ENCODE measurements around the gene PRMT2. TPM values are rescaled to one million over a fixed set of nuclear protein-coding genes. Genes with fewer than 3 reads are reported as not detected.
A peak's percentile ranks its signal among the peaks of the same experiment; 100 is the strongest.
"Not testable (repeated sequence)": the region's sequence is repeated elsewhere in the genome, so short reads cannot be mapped to it uniquely, and the experiment has no call there.

The PRMT2 gene
- total RNA-seq, 2 experiments from 2014 or later: 99.7 to 107 TPM

DNA sequence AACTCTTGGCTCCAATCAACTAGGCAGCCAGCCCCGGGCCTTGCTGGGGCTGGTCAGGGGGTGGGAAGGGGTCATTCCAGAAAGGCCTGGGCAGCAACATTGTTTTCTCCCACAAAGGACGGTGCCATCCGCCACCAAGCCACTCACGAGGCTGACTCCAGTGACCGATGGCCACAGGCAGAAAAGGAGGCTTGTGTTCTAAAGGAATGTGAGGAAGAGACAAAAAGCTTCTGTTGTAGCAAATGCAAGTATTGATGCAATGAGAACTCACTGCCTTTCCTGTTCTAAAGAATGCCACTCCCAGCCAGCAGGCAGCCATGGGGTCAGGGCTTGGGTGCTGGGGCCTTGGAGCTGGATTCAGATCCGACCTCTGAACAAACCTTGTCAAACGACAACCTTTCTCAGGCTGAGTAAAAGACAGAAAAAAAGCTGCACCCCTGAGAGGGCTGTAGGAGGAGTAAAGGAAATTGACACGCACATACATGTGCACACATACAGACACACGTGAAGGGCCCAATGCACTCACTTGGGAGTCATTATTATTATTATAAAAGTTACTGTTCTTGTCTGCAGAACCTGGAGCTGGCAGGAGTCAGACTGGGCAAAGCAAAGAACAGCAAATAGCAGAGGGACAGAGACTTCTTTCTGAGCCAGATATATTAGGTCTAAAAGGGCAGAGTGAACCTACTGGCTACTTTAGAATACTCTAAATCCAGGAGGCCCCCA is 13.9 kb upstream of the PRMT2 start:
- ATAC-seq (peak; percentile 61), DNase-seq (no peak)
- Mint-ChIP-seq H3K4me1 (peaks cover 26% of the 10 kb centered on the region), H3K27me3 (no peaks in the 10 kb centered on the region), H3K9me3 (ENCODE audit: low read depth) (peaks cover 9% of the 10 kb centered on the region), H3K27ac (peak overlapping the region; percentile 81), H3K4me3 (no peak overlapping the region), H3K36me3 (peaks cover 12% of the 10 kb centered on the region)
- CTCF ChIA-PET: interaction anchor here (1.1 to 5.4 kb wide), 5 partner anchors 14 to 159 kb away, joined by 3 to 30 read pairs (median 5); partner anchors contain the start of genes PRMT2 and S100B

DNA sequence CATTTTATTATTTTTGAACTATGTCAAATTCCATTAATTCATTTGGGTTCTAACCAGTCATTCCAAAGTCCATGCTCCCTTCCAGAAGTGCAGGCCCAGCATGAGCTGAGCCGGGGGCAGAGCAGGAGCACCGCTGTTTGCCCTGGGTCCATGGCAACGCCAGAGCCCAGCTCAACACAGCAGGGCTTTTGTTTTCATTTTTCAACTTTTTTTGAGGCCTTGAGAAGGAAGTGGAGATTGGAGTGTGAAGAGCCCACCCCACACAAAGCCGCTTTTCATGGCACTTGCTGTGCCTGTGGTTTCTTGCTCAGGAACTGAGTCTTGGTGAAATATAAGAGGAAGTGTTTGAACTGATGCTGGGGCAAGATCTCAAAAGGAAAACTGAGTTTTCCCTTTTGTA is 13.2 kb upstream of the PRMT2 start:
- H3K4me3 Mint-ChIP-seq: peak overlapping the region; percentile 4
- peak; percentile 90 for ATAC-seq
- peaks cover 13% of the 10 kb centered on the region for H3K36me3 Mint-ChIP-seq
- H3K27ac Mint-ChIP-seq: peak overlapping the region; percentile 81
- CTCF ChIA-PET: interaction anchor here (1.1 to 5.4 kb wide), 4 partner anchors 13 to 159 kb away, joined by 3 to 30 read pairs (median 6); partner anchors contain the start of gene PRMT2
- H3K4me1 Mint-ChIP-seq: peaks cover 29% of the 10 kb centered on the region
- no peaks in the 10 kb centered on the region for H3K27me3 Mint-ChIP-seq
- H3K9me3 Mint-ChIP-seq (ENCODE audit: low read depth): peaks cover 9% of the 10 kb centered on the region
- peak; percentile 73 for DNase-seq

DNA sequence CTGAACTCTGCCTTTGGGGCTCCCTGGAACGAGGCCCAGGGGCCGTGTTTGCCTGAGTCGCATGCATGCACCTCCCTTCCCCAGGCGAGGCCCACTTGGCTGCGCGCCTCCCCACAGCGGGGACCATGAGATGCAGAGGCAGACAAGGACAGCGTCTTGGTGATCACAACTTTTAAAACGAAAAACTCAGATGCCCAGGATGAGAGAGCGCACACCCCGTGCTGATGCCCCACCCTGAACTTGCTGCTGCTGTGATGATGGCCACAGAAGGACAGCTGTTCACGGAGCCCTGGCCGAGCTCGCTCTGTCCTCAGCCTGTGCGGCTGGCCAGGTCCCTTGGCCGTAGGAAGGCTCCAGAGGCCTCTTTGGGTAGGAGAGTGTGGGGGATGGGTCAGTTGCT is 11.4 kb upstream of the PRMT2 start:
- Mint-ChIP-seq H3K4me1 (peaks cover 29% of the 10 kb centered on the region), H3K36me3 (peaks cover 13% of the 10 kb centered on the region), H3K4me3 (no peak overlapping the region), H3K27ac (no peak overlapping the region), H3K27me3 (no peaks in the 10 kb centered on the region), H3K9me3 (ENCODE audit: low read depth) (peaks cover 9% of the 10 kb centered on the region)
- ATAC-seq (no peak), DNase-seq (no peak)
- CTCF ChIA-PET: no interaction called here

DNA sequence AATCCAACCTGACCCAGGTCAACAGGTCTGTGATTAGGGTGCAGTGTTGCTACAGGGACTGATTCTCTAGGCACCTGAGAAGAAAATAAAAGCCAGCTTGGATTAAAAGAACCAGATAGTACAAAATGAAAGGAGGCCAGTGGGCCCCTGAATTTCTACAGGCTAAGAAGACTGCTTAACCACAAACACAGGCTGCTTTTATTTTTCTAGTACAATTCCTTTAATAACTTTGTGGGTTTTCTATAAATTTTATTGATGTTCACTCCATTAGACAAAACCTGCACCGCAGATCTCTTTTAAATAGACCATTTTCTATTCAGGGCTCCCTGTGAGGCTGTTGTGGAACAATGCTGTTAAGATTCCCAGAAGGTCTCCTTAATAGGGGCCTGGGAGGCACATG is 9.7 kb upstream of the PRMT2 start:
- ATAC-seq: no peak
- CTCF ChIA-PET: no interaction called here
- Mint-ChIP-seq H3K27me3 (no peaks in the 10 kb centered on the region), H3K4me3 (no peak overlapping the region), H3K9me3 (ENCODE audit: low read depth) (peaks cover 9% of the 10 kb centered on the region), H3K36me3 (peaks cover 13% of the 10 kb centered on the region), H3K4me1 (peaks cover 29% of the 10 kb centered on the region), H3K27ac (no peak overlapping the region)
- no peak for DNase-seq

DNA sequence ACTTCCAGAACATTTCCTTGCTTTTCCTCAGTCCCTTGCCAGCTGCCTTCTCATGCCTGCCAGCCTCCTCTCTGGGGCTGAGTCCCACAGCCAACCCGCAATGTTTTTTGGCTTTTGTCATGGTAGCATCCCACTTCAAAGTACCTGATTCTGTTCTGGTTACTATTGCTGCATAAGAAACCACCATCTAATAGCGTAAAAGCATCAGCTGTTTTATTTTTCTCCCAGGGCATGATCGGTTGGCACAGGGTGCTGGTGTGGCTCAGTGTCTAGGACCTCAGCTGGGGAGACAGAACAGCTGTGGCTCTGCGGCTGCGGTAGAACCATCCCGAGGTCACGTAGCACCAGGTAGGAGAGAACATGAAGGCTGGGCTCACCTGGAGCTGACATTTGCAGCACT is 8.9 kb upstream of the PRMT2 start:
- ATAC-seq: no peak
- no peak overlapping the region for H3K27ac Mint-ChIP-seq
- peaks cover 9% of the 10 kb centered on the region for H3K9me3 Mint-ChIP-seq (ENCODE audit: low read depth)
- H3K27me3 Mint-ChIP-seq: no peaks in the 10 kb centered on the region
- DNase-seq: no peak
- CTCF ChIA-PET: interaction anchor here (1.1 kb wide), 1 partner anchor 12 kb away, joined by 4 read pairs; no protein-coding TSS in a partner anchor
- H3K36me3 Mint-ChIP-seq: peaks cover 13% of the 10 kb centered on the region
- H3K4me3 Mint-ChIP-seq: no peak overlapping the region
- peaks cover 25% of the 10 kb centered on the region for H3K4me1 Mint-ChIP-seq

DNA sequence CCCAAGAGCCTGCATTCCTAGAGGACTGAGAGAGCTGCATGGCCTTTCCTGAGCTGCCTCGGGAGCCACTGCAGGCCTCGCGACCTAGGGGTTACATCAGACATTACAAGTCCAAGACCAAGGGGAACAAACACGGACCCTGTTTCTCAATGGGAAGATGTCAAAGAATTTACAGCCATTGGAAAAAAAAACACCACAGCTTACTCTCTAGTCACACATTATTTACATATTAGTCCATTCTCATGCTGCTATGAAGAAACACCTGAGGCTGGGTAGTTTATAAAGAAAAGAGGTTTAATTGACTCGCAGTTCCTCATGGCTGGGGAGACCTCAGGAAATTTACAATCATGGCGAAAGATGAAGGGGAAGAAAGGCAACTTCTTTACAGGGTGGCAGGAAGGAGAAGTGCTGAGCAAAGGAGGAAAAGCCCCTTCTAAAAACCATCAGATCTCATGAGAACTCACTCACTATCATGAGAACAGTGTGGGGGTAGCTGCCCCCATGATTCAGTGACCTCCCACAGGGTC is 8.4 kb upstream of the PRMT2 start:
- no peak overlapping the region for H3K27ac Mint-ChIP-seq
- H3K9me3 Mint-ChIP-seq (ENCODE audit: low read depth): peaks cover 9% of the 10 kb centered on the region
- DNase-seq: no peak
- ATAC-seq: no peak
- CTCF ChIA-PET: interaction anchor here (1.1 kb wide), 1 partner anchor 12 kb away, joined by 4 read pairs; no protein-coding TSS in a partner anchor
- H3K27me3 Mint-ChIP-seq: no peaks in the 10 kb centered on the region
- peaks cover 13% of the 10 kb centered on the region for H3K36me3 Mint-ChIP-seq
- H3K4me3 Mint-ChIP-seq: no peak overlapping the region
- peaks cover 20% of the 10 kb centered on the region for H3K4me1 Mint-ChIP-seq

DNA sequence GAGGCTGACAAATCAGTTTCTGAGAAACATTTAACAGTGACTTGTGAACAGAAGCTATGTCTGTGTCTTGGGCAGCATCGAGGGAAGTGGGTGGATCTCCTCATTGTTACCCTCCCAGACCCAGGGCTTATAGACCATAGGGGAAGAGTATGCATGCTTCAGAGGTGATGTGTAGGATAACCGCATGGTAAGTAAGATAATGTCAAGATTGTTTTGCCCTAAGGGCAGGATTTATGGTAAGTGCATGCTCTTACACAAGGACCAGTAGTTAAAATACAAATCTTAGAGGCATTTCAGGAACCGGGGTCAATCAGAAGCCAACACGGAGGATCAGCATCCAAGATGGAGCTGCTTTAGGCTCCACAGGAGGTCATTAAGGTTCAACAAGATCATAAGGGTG is 7.7 kb upstream of the PRMT2 start:
- no peak overlapping the region for H3K4me3 Mint-ChIP-seq
- H3K9me3 Mint-ChIP-seq (ENCODE audit: low read depth): peaks cover 9% of the 10 kb centered on the region
- H3K36me3 Mint-ChIP-seq: peaks cover 13% of the 10 kb centered on the region
- DNase-seq (no peak), ATAC-seq (no peak)
- no peak overlapping the region for H3K27ac Mint-ChIP-seq
- no peaks in the 10 kb centered on the region for H3K27me3 Mint-ChIP-seq
- CTCF ChIA-PET: no interaction called here
- H3K4me1 Mint-ChIP-seq: peaks cover 15% of the 10 kb centered on the region

DNA sequence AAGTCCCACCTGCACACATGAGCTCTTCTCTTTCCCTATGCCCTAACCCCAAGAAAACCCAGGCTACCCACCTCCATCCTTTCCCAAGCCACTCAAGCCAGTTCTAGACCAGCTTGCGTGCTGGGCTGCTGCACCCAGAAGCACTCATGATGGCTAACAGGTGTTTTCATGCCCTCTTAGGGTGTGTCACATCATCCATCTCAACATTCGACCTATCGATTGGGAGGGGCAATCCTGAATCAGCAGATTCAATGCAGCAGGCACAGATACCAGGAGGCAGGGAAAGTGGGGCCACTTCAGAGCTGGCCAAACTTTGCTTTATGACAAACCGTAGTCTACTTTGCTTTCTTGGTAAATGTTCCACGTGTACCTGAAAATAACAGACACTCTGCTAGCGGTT is 6.6 kb upstream of the PRMT2 start:
- H3K9me3 Mint-ChIP-seq (ENCODE audit: low read depth): peaks cover 9% of the 10 kb centered on the region
- CTCF ChIA-PET: no interaction called here
- DNase-seq (no peak), ATAC-seq (no peak)
- H3K36me3 Mint-ChIP-seq: peaks cover 13% of the 10 kb centered on the region
- no peak overlapping the region for H3K4me3 Mint-ChIP-seq
- H3K27ac Mint-ChIP-seq: no peak overlapping the region
- no peaks in the 10 kb centered on the region for H3K27me3 Mint-ChIP-seq
- H3K4me1 Mint-ChIP-seq: peaks cover 17% of the 10 kb centered on the region

DNA sequence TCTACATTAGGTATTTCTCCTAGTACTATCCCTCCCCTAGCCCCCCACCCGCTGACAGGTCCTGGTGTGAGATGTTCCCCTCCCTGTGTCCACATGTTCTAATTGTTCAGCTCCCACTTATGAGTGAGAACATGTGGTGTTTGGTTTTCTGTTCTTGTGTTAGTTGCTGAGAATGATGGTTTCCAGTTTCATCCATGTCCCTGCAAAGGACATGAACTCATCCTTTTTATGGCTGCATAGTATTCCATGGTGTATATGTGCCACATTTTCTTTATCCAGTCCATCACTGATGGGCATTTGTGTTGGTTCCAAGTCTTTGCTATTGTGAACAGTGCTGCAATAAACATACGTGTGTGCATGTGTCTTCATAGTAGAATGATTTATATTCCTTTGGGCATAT is 4.6 kb upstream of the PRMT2 start:
- CTCF ChIA-PET; H3K9me3 Mint-ChIP-seq (ENCODE audit: low read depth); H3K27ac Mint-ChIP-seq; H3K4me3 Mint-ChIP-seq; H3K36me3 Mint-ChIP-seq; H3K27me3 Mint-ChIP-seq; ATAC-seq; DNase-seq: not testable (repeated sequence)
- peaks cover 30% of the 10 kb centered on the region for H3K4me1 Mint-ChIP-seq

DNA sequence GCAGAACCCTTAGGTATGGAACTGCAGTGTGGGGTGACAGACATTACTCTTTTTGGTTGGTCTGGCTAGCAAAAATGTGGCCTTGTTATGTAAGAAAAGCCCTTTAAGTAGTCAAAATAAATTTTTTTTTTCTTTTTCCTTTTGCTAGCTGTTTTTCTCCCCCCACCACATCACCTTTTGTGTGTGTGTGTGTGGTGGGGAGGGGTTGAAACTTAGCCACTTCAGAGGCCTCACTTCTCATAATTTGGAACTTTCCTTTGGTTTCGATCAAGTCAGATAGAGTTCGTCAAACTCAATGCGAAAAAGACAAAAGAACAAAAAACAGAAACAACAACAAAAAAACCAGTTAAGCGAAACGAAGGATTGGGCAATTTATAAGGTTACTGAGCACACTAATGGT is 1.9 kb upstream of the PRMT2 start:
- no peaks in the 10 kb centered on the region for H3K9me3 Mint-ChIP-seq (ENCODE audit: low read depth)
- H3K27ac Mint-ChIP-seq: peak overlapping the region; percentile 78
- peak overlapping the region; percentile 18 for H3K4me3 Mint-ChIP-seq
- no peak for ATAC-seq
- peaks cover 42% of the 10 kb centered on the region for H3K4me1 Mint-ChIP-seq
- peaks cover 7% of the 10 kb centered on the region for H3K36me3 Mint-ChIP-seq
- CTCF ChIA-PET: interaction anchor here (1.7 to 5.3 kb wide), 3 partner anchors 13 to 176 kb away, joined by 4 to 30 read pairs (median 5); no protein-coding TSS in a partner anchor
- H3K27me3 Mint-ChIP-seq: no peaks in the 10 kb centered on the region
- no peak for DNase-seq

DNA sequence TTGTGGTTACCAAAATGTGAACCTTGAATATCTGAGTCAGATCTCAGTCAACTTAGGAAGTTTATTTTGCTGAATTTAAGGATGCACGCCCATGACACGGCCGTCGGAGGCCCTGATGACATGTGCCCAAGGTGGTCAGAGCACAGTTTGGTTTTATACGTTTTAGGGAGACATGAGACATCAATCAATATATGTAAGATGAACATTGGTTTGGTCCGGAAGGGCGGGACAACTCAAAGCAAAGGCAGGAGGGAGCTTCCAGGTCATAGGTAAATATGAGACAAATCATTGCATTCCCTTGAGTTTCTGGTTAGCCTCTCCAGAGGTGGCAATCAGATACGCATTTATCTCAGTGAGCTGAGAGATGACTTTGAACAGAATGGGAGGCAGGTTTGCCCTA is 1.0 kb upstream of the PRMT2 start:
- Mint-ChIP-seq H3K36me3 (peaks cover 7% of the 10 kb centered on the region), H3K27ac (peak overlapping the region; percentile 94), H3K27me3 (no peaks in the 10 kb centered on the region), H3K9me3 (ENCODE audit: low read depth) (no peaks in the 10 kb centered on the region), H3K4me3 (peak overlapping the region; percentile 84), H3K4me1 (peaks cover 49% of the 10 kb centered on the region)
- CTCF ChIA-PET: interaction anchor here (1.2 to 5.3 kb wide), 6 partner anchors 14 to 177 kb away, joined by 3 to 30 read pairs (median 4); no protein-coding TSS in a partner anchor
- DNase-seq: no peak
- no peak for ATAC-seq

DNA sequence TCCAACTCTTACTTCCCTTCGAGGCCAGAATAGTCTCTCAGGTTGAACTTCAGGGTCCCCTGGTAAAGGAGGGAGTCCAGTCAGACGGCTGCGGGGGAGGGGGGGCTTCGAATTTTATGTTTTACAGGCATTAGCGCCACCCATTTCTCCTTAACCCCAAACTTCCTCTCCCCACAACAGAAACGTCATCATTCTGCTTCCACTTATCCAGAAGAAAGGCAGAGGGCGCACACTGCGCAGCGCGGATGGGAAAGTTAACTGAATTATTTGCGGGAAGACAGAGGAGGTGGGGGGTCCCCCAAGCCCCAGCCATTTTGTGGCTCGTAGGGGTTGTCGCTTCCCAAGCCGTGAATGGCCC is 529 bp upstream of the PRMT2 start:
- CTCF ChIA-PET: interaction anchor here (0.8 to 5.3 kb wide), 9 partner anchors 9 to 309 kb away, joined by 3 to 30 read pairs (median 4); a partner anchor contains a TSS
- Mint-ChIP-seq H3K9me3 (ENCODE audit: low read depth) (no peaks in the 10 kb centered on the region), H3K4me1 (peaks cover 54% of the 10 kb centered on the region), H3K4me3 (peak overlapping the region; percentile 84), H3K27me3 (no peaks in the 10 kb centered on the region), H3K27ac (peak overlapping the region; percentile 94), H3K36me3 (peaks cover 12% of the 10 kb centered on the region)
- ATAC-seq (peak; percentile 10), DNase-seq (peak; percentile 63)

DNA sequence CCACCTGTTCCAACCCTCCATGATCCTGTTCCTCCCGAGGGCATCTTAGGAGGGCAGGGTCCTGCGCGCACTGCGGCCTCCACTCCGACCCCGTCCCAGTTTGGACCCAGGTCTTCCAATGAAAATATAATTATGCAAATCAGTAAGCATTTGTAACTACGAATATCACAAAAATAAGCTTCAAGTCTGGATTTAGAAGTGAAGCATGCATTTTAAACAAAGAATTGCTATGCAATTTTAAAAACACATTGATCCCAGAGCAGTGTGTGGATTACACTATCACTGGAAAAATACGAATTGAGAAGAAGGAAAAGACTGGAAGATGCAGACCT is 673 bp downstream of the PRMT2 start:
- Mint-ChIP-seq H3K9me3 (ENCODE audit: low read depth) (no peaks in the 10 kb centered on the region), H3K27ac (peak overlapping the region; percentile 94), H3K4me3 (peak overlapping the region; percentile 84), H3K27me3 (no peaks in the 10 kb centered on the region), H3K4me1 (peaks cover 59% of the 10 kb centered on the region), H3K36me3 (peaks cover 20% of the 10 kb centered on the region)
- ATAC-seq (no peak), DNase-seq (no peak)
- CTCF ChIA-PET: interaction anchor here (0.9 to 5.3 kb wide), 5 partner anchors 16 to 493 kb away, joined by 3 to 30 read pairs (median 4); a partner anchor contains a TSS
